SK-N-MC (cell line): ENCODE measurements around the gene RPS5.

Experiments used
- EZH2 ChIP-seq: fragments of 200-600 bp; sonication (generic); IDR thresholded peaks from one replicate; pipeline ENCODE4 v1.6.1; 2017; ENCODE audit warnings: antibody characterized with exemption
- FOXP2 ChIP-seq: optimal IDR thresholded peaks from 2 replicates; pipeline ENCODE3; 2011; ENCODE audit warnings: mild to moderate bottlenecking, moderate library complexity; ENCODE audit not compliant: insufficient read depth; ENCODE audit errors: extremely low read length, control extremely low read depth
- POLR2AphosphoS5 ChIP-seq: IDR thresholded peaks from 2 replicates; pipeline ENCODE4 v1.6.1; 2012; ENCODE audit warnings: mild to moderate bottlenecking, low read depth, low read length, borderline replicate concordance

GRCh38 chr19:58396691-58397532 is 9.8 kb downstream of the RPS5 start:
- TF ChIP-seq EZH2 = no peak
- no peak for TF ChIP-seq POLR2AphosphoS5
- TF ChIP-seq FOXP2 = no peak
